GM12873 (cell line): ENCODE measurements around the gene PTPN3.

Source experiments
- TF ChIP-seq, protein P1 (sequence below): IDR thresholded peaks from 2 replicates; pipeline ENCODE4 v1.5.1; 2012; ENCODE audit warnings: low read depth, mild to moderate bottlenecking, moderate library complexity, low read length, control low read depth; ENCODE audit not compliant: insufficient read depth; ENCODE audit errors: missing control alignments

PTPN3 gene

DNA sequence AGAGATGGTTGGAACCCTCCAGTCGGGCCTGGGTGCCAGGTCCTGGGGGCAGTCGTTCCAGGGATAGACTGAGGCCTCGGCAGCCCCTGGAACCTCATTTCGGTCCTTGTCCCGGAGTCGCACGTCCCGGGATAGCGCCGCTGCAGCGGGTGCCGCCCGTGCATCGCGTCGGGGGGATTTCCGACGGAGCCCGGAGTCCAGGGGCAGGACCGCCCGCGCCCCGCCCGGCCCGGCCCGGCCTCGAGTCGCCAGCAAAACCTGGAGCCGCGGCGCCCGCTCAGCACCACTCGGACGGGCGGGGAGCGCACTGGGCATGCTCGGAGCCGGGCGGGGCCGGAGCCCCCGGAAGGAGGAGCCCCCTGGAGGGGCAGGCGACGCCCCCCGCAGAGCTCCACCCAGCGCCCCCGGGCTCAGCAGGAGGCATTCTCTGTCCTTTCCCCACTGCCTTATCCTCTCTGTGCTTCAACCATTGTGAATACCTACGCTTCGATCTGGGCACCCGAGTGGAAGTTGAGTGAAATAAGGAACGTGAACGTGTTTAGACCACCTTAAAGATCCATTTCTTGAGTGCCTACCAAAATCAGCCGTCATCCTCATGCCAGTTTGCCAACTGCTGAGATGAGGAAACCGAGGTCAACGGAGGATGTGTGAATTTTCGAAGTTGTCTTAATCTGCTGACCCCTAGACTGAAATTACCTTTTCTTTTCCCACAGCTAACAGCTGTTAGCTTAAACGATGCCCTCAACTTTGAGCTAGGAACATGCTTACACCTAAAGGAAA lies 1.7 kb upstream of the PTPN3 start:
- TF ChIP-seq, protein P1, sequence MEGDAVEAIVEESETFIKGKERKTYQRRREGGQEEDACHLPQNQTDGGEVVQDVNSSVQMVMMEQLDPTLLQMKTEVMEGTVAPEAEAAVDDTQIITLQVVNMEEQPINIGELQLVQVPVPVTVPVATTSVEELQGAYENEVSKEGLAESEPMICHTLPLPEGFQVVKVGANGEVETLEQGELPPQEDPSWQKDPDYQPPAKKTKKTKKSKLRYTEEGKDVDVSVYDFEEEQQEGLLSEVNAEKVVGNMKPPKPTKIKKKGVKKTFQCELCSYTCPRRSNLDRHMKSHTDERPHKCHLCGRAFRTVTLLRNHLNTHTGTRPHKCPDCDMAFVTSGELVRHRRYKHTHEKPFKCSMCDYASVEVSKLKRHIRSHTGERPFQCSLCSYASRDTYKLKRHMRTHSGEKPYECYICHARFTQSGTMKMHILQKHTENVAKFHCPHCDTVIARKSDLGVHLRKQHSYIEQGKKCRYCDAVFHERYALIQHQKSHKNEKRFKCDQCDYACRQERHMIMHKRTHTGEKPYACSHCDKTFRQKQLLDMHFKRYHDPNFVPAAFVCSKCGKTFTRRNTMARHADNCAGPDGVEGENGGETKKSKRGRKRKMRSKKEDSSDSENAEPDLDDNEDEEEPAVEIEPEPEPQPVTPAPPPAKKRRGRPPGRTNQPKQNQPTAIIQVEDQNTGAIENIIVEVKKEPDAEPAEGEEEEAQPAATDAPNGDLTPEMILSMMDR: no peak

DNA sequence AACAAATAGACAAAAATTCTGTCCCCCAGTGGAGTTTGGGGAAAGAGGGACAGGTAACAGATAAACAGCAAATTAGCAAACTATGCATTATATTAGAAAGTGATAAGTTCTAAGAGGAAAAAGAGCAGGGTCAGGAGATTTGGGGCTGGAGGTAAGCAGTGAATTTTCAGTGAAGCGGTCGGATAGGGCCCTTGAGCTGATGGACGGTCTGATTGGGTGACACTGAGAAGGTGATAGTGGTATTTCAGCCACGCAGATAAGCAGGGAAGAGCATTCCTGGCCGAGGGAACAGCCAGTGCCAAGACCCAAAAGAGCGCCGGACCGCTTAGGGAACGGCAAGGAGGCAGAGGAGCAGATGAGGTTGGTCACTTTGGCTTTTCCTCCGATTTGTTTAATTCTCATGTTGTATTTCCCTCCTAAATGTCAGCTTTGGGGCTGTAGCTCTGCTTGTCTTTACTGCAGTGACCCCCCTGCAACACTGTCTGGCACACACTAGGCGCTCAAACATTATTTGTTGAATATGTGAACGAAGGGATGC lies 1.1 kb upstream of the PTPN3 start:
- TF ChIP-seq, protein P1: no peak

DNA sequence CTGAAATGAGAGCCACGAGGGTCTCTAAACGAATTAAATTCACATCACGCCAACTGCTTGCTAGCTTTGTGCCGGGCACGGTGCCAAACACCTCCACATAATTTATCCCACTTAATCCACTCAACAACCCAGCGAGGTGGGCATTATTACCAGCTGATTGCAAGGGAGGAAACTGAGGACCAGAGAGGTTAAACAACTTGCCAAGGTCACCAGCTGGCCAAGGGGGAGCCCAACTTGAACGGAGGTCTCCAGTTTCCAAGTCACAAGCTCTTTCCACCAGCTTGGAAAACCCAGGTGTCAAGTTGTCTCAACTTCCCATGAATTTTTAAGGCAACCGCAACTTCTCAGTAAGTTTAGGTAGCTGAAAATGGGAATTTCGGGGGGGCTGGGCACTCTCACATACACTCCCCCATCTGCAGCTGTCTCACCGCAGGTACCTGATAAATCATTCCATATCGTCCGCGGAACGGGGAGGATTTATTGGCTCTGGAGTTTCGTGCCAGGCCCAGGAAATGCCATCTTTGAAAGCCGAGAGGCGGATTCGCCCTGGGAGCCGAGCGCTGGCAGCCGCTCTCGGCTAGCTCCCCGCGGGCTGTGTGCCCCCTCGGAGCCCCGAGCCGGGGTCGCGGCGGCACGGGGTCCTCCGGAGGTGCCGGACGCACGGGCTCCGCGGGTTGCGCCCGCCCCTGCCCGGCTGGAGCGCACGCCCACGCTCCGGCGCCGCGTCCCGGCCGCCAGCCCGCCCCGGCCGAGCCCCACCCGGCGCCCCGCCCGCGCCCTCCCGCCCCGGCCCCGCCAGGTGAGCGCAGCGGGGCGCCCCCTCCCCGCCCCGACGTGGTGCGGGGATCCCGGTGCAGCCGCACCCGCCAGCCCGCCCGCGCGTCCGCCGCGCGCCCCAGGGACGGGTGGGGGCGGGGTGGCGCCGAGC lies 617 bp downstream of the PTPN3 start:
- TF ChIP-seq, protein P1: no peak

DNA sequence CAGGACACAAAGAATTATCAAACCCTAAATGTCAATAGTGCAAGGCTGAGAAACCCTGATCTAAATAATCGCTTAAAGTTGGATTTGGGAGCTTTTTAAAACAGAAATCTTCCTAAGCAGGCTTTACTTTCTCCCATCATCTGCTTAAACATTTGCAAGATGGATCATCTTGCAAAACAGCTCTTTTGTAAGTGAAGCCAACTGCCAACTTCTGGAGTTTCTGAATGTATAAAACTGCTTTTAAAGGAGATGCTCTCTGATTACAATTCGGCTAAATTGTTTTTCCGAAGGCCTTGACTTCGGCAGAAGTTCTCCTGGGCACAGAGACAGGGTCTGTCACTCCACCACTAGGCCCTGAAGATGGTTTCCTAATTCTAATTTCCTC lies 1.3 kb downstream of the PTPN3 start:
- TF ChIP-seq, protein P1: no peak

DNA sequence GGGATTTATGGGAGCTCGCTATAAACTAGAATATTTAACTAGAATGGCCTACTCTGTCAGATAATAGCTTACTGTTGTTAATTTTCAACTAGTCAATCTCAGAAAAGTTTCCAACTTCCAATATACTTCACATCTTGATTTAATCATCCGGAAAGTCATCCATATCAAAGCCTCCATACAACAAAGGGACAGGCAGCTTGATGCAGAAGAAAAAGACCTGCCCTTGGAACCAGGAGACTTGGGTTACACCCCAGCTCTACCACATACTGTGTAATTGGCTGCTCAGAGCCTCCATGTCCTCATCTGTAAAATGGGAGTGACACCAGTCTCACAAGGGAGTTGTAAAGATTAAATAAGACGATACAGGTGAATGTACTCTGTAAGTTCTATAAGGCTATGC lies 1.9 kb downstream of the PTPN3 start:
- TF ChIP-seq, protein P1: no peak

DNA sequence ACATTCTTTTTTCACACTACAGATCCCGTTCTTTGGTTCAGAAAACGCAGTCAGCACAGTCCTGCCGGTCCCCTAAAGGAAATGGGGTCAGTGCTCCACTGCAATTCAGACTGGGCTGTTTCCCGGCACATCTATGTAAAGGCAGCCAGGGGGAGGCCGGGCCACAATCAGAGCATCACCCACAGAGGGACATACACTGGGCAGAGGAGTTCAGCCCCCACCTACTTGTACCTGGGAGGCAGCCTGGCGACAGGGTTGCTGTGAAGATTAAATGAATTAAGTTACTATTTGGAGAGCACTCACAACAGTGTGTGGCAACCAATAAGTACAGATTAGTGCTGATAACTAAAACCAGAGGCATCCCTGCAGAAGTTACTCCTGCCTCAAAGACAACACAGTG lies 4.5 kb downstream of the PTPN3 start:
- TF ChIP-seq, protein P1: no peak

DNA sequence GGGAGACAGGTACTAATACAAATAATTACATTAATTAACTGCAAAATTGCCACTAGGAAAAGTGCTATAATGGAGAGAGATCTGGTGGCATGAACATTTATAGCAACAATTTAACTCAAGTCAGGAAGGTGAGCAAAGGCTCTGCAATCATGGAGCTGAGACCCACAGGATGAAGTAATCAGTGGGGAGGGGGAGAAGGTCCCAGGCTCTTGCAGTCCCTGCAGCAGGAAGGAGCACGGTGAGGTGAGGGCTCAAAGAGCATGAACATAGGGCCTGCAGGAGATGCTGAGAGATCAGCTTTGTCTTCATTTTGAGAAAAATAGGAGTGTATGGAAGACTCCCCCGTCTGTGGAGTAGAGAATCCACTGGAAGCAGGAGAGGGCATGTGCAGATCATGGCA lies 6.5 kb downstream of the PTPN3 start:
- TF ChIP-seq, protein P1: no peak
